OCI-LY3 (cell line): ENCODE measurements around the gene CP.

ENCODE experiments used
- EZH2phosphoT487 ChIP-seq: fragments of 200-600 bp; shearing (Covaris generic); IDR thresholded peaks from 2 replicates; pipeline ENCODE4 v1.6.1; 2018; ENCODE audit warnings: antibody characterized with exemption, mixed run types, low read depth
- TF ChIP-seq, protein P1 (sequence below): fragments of 200-600, 300-600 bp; sonication (generic); IDR thresholded peaks from 2 replicates; pipeline ENCODE4 v1.5.1; 2014; ENCODE audit warnings: antibody characterized with exemption, low read length, low read depth

GRCh38 chr3:149162007-149162406 is 59.6 kb downstream of the CP start:
- TF ChIP-seq, protein P1, sequence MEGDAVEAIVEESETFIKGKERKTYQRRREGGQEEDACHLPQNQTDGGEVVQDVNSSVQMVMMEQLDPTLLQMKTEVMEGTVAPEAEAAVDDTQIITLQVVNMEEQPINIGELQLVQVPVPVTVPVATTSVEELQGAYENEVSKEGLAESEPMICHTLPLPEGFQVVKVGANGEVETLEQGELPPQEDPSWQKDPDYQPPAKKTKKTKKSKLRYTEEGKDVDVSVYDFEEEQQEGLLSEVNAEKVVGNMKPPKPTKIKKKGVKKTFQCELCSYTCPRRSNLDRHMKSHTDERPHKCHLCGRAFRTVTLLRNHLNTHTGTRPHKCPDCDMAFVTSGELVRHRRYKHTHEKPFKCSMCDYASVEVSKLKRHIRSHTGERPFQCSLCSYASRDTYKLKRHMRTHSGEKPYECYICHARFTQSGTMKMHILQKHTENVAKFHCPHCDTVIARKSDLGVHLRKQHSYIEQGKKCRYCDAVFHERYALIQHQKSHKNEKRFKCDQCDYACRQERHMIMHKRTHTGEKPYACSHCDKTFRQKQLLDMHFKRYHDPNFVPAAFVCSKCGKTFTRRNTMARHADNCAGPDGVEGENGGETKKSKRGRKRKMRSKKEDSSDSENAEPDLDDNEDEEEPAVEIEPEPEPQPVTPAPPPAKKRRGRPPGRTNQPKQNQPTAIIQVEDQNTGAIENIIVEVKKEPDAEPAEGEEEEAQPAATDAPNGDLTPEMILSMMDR: no peak
- TF ChIP-seq EZH2phosphoT487: no peak
